Right cardiac atrium (tissue), 5 donors: ENCODE measurements around the gene NAT9. TPM values are rescaled to one million over a fixed set of nuclear protein-coding genes. Genes with fewer than 3 reads are reported as not detected.

Experiments
- ATAC-seq, 2 donors: fragments of 200-7000 bp; cut with Tn5 transposase; one replicate each; pipeline versions ENCODE4 v1.8.0 to v1.9.1; 2020; ENCODE audit warnings: moderate library complexity in 2 of 2, mild to moderate bottlenecking in 1 of 2
- DNase-seq, 3 donors: peaks; one replicate each; pipeline ENCODE4 v3.0.0-alpha.2; 2020
- H3K27ac ChIP-seq: one replicate; pipeline ENCODE4 v1.5.1; 2013; ENCODE audit warnings: mild to moderate bottlenecking, low read length, control low read depth, moderate library complexity
- H3K27me3 ChIP-seq: one replicate; pipeline ENCODE4 v1.6.1; 2013; ENCODE audit not compliant: control insufficient read depth, insufficient read depth
- H3K4me1 ChIP-seq: one replicate; pipeline ENCODE4 v1.6.1; 2013; ENCODE audit warnings: low read length; ENCODE audit not compliant: control insufficient read depth, insufficient read depth
- H3K4me3 ChIP-seq: one replicate; pipeline ENCODE4 v1.5.1; 2013; ENCODE audit warnings: low read length, control low read depth
- H3K9me3 ChIP-seq: one replicate; pipeline ENCODE4 v1.6.1; 2013; ENCODE audit warnings: low read length; ENCODE audit not compliant: control insufficient read depth
- WGBS: extraction: QIAGEN DNeasy Blood & Tissue Kit; methylation state at CpG from one replicate; pipeline ENCODE4 v1.1.7; 2013; 5-methylcytosine and 5-hydroxymethylcytosine counted together
- intact Hi-C, 4 donors: fragments of 100-400 bp; cut with DNase I; formaldehyde crosslinking; loops; one replicate each; pipeline versions ENCODE4 v1.11.0 to v1.14.0; 2022 to 2023
- polyA plus RNA-seq: library from polyadenylated mRNA; stranded (reverse); fragments of 200-250 nt; gene quantifications from one replicate; pipeline ENCODE4 v1.2.3, GENCODE V29; 2013
- total RNA-seq, 4 donors: library from RNA; stranded (reverse); fragmentation: NEBNext Ultra II Directional; extraction: Animal tissue kit (Norgen Biotek cat#: 25700); gene quantifications; one replicate each; pipeline ENCODE4 v1.2.1, GENCODE V29; 2021
- donor health status: healthy with polysubstance abuse.
- donor health status: DM: no; HTN: yes; CAD: no.
- donor health status: DM: no; HTN: no; CAD: no.
- donor health status: DM: no; HTN: yes; CAD: no; lungs with severe emphysema.
- donor health status: DM: yes; HTN: yes; CAD: no.

The NAT9 gene
- total and polyA plus RNA-seq, 5 donors = 16.8 to 31.1 (median 24.3) TPM

DNA sequence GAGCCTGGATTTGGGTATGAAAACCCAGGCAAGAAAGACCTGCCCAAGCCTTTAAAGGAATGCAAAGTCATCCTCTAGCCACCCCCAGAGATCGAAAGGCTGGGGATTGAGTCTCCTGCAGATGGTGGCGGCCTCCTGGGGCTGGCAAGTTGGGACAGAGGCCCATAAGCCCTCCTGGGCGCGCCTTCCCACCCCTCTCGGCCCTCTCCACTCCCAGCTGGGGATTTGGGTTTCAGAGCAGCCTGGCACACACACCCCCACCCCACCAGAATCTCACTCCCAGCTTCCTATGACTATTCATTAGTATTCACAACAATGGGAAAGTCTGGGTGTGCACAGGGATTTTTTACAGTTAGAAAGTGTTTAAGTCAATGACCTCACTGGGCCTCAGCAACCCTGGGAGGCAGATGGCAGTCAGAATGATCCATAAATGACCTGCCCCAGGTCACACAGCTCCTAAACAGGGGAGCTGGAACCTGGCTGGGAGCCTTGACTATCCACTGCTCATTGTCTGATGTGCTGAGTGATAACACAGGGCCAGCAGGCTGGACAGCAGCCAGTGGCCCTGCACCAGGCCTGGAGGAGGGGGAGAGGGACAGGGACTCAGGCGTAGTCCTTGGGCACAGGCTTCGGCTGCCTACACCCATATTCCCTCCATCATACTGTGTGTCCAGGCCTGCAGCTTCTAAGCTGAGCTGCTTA lies 15.6 kb downstream of the NAT9 start:
- Histone ChIP-seq H3K27me3 (no peaks in the 10 kb centered on the region), H3K9me3 (no peaks in the 10 kb centered on the region), H3K27ac (peak overlapping the region; percentile 3), H3K4me3 (no peak overlapping the region), H3K4me1 (peaks cover 14% of the 10 kb centered on the region)
- 70% methylated on average over 7 of the region's 7 CpGs for WGBS
- intact Hi-C loops = no loop called here
- peak; percentile 27 to 44 for ATAC-seq
- DNase-seq = peak in 1 of 3 donors; percentile 63

DNA sequence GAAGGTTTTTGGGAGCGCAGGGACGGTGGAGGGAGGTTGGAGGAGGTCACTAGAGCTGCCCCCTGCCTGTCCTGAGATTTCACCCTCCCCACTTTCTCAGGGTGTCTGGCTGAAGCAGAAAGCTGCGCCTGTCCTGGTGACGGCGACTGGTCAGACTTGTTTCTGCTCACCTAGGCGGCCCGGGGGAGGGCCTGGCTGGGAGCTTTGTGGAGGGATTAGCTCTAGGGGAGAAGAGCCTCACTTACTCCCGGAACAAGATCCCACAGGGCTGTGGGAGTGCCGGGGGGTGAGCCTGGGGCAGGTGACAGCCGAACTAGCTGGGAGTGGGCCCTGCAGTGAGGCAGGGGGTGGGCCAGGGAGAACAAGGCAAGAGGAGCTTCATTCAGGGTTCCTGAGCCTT lies 16.2 kb downstream of the NAT9 start:
- H3K4me1 ChIP-seq = peaks cover 14% of the 10 kb centered on the region
- no peaks in the 10 kb centered on the region for H3K27me3 ChIP-seq
- no peak overlapping the region for H3K27ac ChIP-seq
- intact Hi-C loops = no loop called here
- no peak overlapping the region for H3K4me3 ChIP-seq
- H3K9me3 ChIP-seq = no peaks in the 10 kb centered on the region
- ATAC-seq (no peak), DNase-seq (no peak)
- WGBS = 84% methylated on average over 10 of the region's 10 CpGs

DNA sequence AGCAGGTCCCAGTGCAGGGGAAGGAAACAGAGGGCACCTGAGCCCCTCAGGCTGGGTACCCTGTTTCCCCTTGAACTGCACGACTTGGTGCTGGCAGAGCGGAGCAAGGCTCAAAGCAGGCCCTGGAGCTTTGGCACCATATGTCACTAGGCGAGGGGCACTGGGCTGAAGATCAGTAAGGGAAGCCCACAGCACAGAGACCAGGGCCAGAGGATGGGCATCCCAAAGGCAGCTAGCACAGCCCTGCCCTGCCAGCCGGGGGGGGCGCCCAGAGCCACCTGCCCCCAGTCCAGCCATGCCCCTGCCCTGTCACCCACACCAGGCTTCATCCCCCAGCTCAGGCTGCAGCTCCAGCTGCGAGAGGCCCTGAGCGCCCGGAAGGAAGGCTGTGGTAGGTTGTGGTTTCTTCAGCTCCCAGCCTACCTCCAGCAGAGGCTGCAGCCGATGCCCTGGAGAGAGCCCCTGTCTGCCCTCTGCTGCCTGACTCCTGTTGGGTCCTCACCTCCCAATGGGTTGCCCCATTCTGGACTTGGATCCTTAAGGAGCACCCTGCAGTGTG lies 16.8 kb downstream of the NAT9 start:
- Histone ChIP-seq H3K4me1 (peaks cover 14% of the 10 kb centered on the region), H3K27ac (no peak overlapping the region)
- 85% methylated on average over 9 of the region's 9 CpGs for WGBS

DNA sequence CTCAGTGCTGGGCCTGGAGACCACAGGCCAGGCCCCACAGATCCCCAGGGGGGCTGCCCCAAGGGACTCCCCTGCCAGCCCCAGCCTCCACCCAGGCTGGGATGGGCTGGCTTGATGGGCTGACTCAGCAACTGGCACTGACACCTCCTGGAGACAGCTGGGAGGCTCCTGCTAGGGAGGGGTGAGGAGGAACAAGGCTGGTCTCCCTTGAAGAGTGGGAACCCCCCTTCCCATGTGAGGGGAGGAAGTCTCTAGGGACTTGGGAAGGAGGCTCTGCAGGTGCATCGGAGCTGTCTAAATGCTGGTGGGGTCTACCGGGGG lies 17.3 kb downstream of the NAT9 start:
- Histone ChIP-seq H3K4me3 (no peak overlapping the region), H3K9me3 (no peaks in the 10 kb centered on the region), H3K4me1 (peaks cover 14% of the 10 kb centered on the region), H3K27me3 (no peaks in the 10 kb centered on the region), H3K27ac (no peak overlapping the region)
- ATAC-seq (peak; percentile 1 to 30), DNase-seq (peak in 1 of 3 donors; percentile 59)
- WGBS = 85% methylated on average over 2 of the region's 2 CpGs
- intact Hi-C loops = no loop called here

More for the DNA sequence above, 16.8 kb downstream of the NAT9 start:
- H3K9me3 ChIP-seq = no peaks in the 10 kb centered on the region
- H3K4me3 ChIP-seq = no peak overlapping the region
- intact Hi-C loops = no loop called here
- DNase-seq (peak in 1 of 3 donors; percentile 57), ATAC-seq (no peak)
- no peaks in the 10 kb centered on the region for H3K27me3 ChIP-seq

DNA sequence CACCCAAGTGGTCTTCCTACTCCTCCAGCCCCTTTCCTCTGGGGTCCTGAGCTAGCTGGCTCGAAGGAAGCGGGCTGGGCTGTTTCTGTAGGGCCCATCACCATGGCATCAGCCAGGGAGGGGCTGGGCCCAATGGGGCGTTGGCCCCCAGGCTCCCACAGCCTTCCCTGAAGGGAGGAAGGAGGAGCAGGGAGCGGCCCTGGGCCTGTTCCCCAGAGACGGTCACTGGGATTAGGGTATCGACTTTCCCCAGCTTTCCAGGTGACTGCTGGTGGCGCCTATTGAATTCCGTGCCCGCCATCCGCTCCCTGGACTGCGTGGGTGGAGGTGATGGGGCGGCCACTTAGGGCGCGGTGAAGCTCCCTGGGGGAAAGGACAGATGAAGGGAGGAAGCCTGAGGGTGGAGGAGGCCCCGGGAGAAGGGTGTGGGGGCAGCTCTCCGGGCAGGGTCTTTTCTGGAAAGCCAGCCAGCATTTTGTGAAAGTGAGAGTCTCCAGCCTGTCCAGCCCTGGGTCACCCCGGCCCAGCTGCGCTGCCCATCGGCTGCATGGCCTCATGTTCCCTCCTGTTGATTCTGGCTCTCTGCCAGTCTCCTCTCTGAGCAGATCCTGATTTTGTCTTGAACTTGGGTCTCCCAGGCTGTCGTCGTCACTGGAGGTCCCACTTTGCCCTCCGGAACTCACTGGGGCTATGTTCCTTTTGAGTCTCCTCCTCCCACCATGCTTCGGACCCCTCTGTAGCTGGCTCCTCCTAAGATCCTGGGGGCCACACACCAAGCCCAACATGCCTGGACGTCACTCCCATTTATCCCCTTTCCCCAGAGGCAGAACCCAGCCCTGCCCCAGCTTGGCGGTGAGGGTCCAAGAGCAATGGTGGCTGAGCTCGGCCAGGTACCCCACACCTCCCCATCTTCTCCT lies 18.0 kb downstream of the NAT9 start:
- peak; percentile 20 to 49 for ATAC-seq
- Histone ChIP-seq H3K4me1 (peaks cover 14% of the 10 kb centered on the region), H3K27me3 (no peaks in the 10 kb centered on the region), H3K9me3 (no peaks in the 10 kb centered on the region), H3K27ac (no peak overlapping the region), H3K4me3 (no peak overlapping the region)
- intact Hi-C loops = no loop called here
- WGBS = 38% methylated on average over 26 of the region's 26 CpGs
- DNase-seq = peak in 1 of 3 donors; percentile 68

- H3K4me3 ChIP-seq = no peak overlapping the region
- DNase-seq (peak in 2 of 3 donors; percentile 64 to 88), ATAC-seq (peak; percentile 31 to 32)
- H3K4me1 ChIP-seq = peaks cover 14% of the 10 kb centered on the region
- 54% methylated on average over 3 of the region's 3 CpGs for WGBS
- H3K27ac ChIP-seq = no peak overlapping the region
- no peaks in the 10 kb centered on the region for H3K9me3 ChIP-seq
- intact Hi-C loops = no loop called here
- H3K27me3 ChIP-seq = no peaks in the 10 kb centered on the region
These were observed 18.6 kb downstream of the NAT9 start for GRCh38 chr17:74757502-74757901.

GRCh38 chr17:74756891-74757290 lies 19.3 kb downstream of the NAT9 start:
- Histone ChIP-seq H3K4me3 (no peak overlapping the region), H3K9me3 (no peaks in the 10 kb centered on the region), H3K27ac (no peak overlapping the region), H3K4me1 (peaks cover 14% of the 10 kb centered on the region), H3K27me3 (no peaks in the 10 kb centered on the region)
- no peak for ATAC-seq
- no peak for DNase-seq
- whole genome bisulfite sequencing = 64% methylated on average over 3 of the region's 3 CpGs
- intact Hi-C loops = no loop called here

DNA sequence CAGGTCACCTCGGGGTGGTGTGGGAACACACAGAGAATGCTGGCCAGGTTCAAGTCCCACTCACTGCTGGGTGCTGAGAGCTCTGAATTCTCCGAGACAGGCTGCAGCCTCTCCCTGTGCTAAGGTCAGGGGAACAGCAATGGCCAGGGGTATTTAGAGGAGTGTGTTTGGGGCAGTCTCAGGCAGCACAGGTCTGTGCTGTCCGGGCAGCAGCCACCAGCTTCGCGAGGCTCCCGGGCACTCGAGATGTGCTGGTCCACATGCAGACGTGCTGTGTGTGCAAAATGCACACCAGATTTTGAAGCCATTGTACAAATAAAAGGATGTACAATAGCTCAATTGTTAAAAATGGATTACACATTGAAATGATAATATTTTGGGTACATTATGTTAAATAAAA lies 20.6 kb downstream of the NAT9 start:
- ATAC-seq = no peak
- H3K9me3 ChIP-seq = no peaks in the 10 kb centered on the region
- H3K27me3 ChIP-seq = no peaks in the 10 kb centered on the region
- 89% methylated on average over 8 of the region's 8 CpGs for WGBS
- H3K4me1 ChIP-seq = peaks cover 11% of the 10 kb centered on the region
- H3K27ac ChIP-seq = no peak overlapping the region
- intact Hi-C loops = no loop called here
- DNase-seq = peak in 1 of 3 donors; percentile 14
- H3K4me3 ChIP-seq = no peak overlapping the region

DNA sequence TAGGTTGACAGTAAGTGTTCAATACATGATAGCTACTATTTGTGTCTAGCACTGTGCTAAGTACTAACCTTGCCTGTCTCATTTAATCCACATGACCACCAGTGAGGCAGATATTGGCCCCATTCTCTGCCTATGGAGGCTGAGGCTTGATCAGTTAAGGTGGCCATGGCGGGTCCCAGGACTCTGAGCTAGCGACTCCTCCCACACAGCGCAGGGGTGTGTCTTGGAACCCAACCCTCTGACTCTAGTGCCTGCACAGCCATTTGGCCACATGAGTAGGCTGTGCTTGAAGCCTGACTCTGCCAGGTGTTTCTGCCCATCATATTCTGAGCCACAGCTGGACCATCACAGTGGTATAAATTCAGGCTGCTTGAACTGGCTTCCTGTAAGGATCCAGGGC lies 21.3 kb downstream of the NAT9 start:
- H3K4me1 ChIP-seq = peaks cover 17% of the 10 kb centered on the region

GRCh38 chr17:74752822-74753401 lies 23.2 kb downstream of the NAT9 start:
- DNase-seq (peak in 2 of 3 donors; percentile 7 to 30), ATAC-seq (no peak)
- Histone ChIP-seq H3K4me1 (peaks cover 9% of the 10 kb centered on the region), H3K9me3 (no peaks in the 10 kb centered on the region), H3K27me3 (no peaks in the 10 kb centered on the region), H3K4me3 (no peak overlapping the region), H3K27ac (no peak overlapping the region)
- WGBS = 92% methylated on average over 7 of the region's 7 CpGs
- intact Hi-C loops = no loop called here

More for the DNA sequence above, 21.3 kb downstream of the NAT9 start:
- Histone ChIP-seq H3K9me3 (no peaks in the 10 kb centered on the region), H3K27ac (no peak overlapping the region), H3K4me3 (no peak overlapping the region), H3K27me3 (no peaks in the 10 kb centered on the region)
- peak in 1 of 3 donors; percentile 2 for DNase-seq
- no peak for ATAC-seq
- 88% methylated on average over 3 of the region's 3 CpGs for WGBS
- intact Hi-C loops = no loop called here

DNA sequence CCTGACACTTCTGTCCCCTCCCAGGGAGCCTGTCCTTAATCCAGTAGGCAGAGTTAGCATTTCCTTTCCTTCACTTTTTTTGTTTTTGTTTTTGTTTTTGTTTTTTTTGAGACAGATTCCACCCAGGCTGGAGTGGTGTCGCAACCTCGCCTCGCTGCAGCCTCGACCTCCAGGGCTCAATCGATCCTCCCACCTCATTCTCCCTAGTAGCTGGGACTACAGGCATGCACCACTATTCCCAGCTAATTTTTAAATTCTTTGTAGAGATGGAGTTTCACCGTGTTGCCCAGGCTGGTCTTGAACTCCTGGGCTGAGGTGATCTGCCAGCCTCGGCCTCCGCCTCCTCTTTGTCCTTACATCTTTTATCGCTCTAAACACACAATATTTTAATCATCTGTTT lies 23.7 kb downstream of the NAT9 start:
- peak in 1 of 3 donors; percentile 13 for DNase-seq
- Histone ChIP-seq H3K4me3 (no peak overlapping the region), H3K9me3 (no peaks in the 10 kb centered on the region), H3K27me3 (no peaks in the 10 kb centered on the region), H3K4me1 (peaks cover 6% of the 10 kb centered on the region), H3K27ac (no peak overlapping the region)
- ATAC-seq = no peak
- intact Hi-C loops = no loop called here
- 85% methylated on average over 9 of the region's 9 CpGs for WGBS
